GM21528 (cell line): Measurements from ENCODE around the gene KIAA0930.
A peak's percentile ranks its signal among the peaks of the same experiment; 100 is the strongest.

Experiments
- ATAC-seq: cut with Tn5 transposase; IDR thresholded peaks from one replicate; pipeline ENCODE4 v1.9.1; 2021; ENCODE audit warnings: mild to moderate bottlenecking, moderate library complexity; ENCODE audit not compliant: unreplicated experiment, low FRiP score

KIAA0930 gene

DNA sequence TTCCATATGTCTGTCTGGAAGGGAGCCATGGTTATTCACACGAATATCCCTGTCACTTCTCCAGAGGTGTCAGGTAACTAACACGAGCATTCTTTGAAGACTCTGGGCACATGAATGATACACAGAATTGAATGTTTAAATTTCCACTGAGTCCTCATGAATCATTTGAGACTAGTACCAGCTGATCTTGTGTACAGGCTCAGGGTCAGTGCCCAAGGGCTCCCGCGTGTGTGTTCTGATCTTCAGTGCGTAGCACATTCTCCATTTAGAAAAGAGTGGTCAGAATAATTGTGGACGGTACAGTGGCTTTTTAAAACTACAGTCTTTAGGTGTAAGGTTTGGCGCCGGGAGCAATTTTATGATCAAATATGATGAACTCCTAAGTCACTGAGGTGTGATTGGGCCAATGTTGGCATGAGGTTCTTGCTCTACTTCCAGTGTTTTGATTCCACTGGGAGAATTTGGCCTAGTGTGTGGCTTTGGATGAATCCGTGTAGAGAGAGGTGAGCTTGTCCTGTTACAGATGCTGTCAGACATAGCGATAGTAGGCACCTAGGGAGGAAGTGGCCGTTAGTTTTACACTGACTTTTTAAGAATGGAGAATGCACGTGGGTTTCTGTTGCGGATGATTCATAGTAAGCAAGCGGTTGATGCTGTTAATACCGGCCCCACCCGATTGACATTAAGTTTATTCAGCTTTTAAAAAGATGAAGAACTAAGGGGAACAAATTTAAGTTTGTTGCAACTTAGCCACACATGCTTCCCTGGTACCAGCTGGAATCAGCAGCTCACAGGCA lies 54.8 kb downstream of the KIAA0930 start:
- no peak for ATAC-seq

DNA sequence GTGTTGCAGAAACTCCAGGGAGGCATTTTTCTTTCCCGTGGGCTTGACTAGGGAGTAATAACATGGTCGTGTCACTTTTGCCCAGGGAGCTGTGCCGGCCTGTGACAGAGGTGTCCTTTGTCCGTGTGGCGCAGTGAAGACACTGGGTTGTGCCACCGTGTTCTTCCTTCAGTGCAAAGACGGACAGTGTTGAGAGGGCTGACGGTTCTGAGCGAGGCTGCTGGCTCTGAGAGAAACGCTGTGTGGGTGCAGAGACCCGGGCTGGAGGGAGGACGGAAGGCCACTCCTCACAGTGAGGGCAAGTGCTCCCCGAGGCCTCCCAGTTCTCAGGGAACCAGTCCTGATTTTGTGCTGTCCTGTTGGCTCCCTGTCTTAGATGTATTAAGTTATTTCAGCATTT lies 56.7 kb downstream of the KIAA0930 start:
- ATAC-seq: no peak

DNA sequence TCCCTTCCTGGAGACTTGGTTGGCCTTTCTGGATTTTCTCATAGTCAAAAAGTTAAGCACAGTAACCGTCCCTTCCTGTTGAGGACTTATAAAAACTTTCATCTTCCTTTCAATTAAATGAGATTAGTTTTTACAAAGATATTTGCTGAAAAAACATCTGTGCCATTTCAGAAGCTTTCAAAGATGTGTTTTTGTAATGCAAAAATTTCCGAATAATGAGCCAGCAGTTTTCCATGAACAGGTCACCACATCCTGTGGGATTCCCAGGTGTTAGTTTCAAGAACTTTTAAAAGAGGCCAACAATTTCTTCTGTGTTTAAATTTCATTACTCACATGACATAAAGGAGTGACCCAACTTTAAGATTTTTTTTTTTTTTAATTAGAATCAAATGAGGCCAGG lies 58.9 kb downstream of the KIAA0930 start:
- ATAC-seq: no peak

DNA sequence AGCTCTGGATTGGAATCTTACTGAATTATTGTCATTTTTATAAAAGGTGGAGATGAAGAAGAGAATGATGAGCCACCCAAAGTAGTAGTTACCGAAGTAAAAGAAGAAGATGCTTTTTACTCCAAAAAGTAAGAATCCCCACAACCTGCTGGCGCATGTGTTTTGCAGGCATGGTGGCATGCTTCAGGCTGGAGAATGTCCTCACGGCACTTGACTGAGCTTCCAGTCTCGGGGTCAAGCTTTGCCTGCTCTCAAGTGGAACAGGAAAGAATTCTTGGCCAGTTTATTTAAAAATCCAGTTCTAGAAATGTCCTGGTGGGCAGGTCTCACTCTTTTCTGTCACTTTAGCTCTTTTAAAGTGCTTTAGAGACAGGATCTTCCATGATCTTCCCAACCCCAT lies 59.5 kb downstream of the KIAA0930 start:
- ATAC-seq: no peak

DNA sequence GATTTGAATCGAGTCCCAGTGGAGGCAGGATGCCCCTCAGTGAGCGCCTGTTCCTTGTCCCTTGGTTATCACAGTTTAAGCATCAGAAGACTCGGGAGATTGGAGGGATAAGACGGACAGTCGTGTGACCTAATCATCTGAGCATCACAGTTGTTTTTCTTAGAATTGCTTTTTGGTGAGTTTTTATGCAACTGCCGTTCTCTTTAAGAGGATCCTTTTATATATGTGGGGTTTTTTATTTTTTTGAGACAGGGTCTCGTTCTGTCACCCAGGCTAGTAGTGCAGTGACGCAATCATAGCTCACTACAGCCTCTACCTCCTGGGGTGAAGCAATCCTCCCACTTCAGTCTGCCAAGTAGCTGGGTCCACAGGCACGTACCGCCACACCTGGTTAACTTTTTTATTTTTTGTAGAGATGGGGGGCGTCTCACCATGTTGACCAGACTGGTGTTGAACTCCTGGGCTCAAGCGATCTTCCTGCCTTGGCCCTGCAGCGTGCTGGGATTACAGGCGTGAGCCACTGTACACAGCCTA lies 60.5 kb downstream of the KIAA0930 start:
- no peak for ATAC-seq

DNA sequence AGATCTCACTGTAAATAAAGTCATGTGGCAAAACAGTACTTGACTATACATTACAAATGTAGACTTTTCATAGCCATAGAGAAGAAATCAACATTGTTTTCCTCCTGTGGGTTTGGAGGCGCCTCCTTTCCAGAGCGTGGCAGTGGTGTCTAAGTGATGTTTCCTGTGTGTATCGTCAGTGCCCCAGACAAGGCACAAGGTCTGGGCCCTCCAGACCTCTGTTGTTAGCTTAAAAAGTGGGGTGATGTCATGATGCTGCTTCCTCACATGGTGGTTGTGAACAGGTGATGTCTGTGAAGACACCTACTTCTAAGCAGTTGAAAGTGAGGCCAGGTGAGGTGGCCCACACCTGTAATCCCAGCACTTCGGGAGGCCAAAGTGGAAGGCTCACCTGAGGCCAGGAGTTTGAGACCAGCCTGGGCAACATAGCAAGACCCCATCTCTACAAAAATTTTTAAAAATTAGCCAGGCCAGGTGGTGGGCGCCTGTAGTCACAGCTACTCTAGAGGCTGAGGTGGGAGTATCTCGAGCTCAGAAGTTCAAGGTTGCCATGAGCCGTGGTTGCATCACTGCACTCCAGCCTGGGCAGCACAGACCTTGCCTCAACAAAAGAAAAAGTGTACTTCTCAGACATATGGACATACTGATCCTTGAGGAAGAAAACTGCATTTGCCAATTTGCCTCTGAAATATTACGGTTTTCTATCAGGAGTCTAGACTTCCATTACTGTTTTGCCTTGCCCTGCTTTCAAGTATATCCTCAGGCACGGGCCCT lies 61.2 kb downstream of the KIAA0930 start:
- no peak for ATAC-seq

DNA sequence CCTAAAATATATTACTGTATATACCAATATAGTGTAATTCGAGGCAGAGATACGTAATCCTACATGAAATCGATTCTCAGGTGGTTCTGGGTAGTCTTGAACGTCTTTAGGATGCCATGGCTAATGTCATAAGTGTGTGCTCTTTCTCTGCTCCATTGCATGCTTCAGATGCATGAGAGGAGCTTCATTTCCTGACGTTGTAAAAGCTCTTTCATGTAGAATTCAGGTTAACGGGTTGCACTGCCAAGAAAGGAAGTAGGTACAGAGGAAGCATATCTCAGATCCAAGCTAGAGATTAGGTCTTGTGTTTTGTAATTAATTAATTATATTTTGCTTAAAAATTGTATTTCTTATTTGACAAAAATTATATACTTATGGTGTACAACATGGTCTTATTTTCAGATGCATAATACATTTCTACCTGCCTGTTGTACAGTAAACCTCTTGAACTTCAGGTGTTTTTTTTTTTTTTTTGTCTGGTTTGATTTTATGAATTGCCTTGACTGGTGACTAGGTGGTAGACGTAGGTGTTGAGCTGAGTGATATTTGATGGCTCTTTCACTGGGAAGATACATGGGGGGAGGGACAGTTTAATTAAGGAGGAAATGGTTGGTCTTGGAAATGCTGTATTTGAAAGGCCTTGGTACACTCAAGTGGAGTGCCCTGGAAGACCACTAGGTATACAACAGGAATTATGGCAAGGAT lies 67.7 kb downstream of the KIAA0930 start:
- ATAC-seq: no peak

DNA sequence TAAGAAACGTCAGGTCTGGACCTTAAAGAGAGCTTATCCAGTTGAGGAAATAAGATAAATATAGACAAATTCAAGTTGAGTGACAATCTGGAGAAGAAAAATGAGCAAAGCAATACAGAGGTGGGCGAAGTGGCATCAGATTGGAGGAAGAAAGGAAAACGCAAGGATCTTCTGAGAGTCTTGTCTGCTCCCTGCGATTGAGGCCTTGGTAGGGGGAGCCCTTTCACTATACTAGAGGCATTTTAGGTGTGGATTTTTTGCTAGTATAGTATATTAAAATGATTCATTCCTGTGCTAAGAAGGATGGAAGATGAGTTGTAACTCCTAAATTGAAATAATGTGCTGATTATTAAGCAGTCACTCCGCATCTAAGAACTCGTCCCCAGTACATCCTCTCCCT lies 68.9 kb downstream of the KIAA0930 start:
- ATAC-seq: no peak

DNA sequence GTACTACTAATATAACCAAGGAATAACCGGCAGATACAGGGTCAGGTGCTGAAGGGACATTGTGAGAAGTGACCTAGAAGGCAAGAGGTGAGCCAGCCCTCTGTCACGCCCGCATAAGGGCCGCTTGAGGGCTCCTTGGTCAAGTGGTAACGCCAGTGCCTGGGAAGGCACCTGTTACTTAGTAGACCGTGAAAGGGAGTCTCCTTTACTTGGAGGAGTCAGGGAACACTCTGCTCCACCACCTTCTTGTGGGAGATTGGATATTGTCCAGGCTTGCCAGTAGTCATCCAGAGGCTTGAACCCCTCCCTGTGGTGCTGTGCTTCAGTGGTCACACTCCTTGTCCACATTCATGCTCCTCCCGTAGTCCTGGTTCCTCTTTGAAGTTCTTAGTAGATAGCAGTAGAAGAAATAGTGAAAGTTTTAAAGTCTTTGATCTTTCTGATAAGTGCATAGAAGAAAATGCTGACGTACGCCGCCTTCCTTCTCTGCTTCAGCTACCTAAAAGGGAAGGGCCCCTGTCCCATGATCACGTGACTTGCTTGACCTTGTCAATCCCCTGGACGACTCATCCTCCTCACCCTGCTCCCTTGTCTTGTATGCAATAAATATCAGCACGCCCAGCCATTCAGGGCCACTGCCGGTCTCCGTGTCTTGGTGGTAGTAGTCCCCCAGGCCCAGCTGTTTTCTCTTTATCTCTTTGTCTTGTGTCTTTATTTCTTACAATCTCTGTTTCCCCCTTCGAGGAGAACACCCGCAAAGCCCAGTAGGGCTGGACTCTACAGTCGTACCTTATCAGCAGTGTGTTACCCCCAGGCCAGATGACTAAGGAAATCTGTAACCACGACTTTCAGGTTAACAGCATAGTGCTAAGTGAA lies 70.9 kb downstream of the KIAA0930 start:
- ATAC-seq: no peak

DNA sequence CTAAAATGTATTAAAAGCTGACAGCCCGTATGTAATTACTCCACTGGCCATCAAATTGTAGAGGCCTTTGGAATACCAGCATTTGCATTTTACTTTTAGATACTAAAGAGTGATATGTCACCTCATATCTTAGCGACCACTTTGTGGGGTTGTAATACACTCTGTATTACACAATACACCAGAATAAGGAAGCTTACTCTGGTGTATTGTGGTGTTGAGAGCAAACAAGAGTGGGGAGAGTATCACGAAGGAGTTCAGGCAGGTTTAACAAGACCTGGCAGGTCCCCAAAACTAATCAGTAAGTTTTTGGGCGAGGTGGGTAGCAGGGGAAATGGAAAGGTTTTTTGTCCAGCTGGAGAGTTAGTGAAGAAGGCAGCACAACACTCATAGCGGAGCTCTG lies 73.8 kb downstream of the KIAA0930 start:
- ATAC-seq: no peak

DNA sequence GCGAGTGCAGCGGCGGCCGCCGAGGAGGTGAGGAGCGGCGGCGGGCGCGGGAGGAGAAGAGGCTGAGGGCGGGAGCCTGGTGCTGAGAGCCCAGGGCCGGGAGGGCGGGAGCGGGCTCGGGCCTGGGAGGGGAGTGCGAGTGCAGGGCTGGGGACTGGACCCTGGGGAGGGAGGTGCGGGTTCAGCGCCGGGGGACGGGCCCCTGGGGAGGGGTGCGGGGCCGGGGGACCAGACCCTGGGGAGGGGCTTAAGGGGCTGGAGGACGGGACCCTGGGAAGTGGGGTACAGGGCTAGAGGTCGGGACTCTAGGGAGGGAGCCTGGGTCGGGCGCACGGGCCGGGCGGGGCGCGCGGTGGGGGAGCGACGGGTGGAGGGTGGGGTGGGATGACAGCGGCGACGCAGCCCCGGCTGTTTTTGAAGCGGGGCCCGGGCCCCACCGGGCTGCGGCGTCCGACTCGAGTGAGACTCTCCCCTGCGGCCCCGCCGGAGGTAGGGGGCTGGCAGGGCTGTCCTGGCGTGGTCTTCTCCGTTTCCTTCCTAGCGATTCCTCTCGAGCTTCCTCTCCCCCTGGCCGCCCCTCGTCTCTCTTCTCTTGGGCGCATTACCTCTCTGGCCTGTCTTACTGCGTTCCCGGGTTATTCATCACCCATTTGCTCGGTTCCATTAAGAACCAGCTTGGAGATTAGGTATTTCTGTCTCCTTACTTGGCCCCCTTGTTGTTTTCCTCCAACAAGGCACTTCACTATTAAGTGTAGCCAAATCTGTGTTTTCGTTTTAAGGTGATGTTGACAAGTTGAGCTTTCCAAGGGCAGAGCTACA lies 76.2 kb downstream of the KIAA0930 start:
- peak; percentile 36 for ATAC-seq

DNA sequence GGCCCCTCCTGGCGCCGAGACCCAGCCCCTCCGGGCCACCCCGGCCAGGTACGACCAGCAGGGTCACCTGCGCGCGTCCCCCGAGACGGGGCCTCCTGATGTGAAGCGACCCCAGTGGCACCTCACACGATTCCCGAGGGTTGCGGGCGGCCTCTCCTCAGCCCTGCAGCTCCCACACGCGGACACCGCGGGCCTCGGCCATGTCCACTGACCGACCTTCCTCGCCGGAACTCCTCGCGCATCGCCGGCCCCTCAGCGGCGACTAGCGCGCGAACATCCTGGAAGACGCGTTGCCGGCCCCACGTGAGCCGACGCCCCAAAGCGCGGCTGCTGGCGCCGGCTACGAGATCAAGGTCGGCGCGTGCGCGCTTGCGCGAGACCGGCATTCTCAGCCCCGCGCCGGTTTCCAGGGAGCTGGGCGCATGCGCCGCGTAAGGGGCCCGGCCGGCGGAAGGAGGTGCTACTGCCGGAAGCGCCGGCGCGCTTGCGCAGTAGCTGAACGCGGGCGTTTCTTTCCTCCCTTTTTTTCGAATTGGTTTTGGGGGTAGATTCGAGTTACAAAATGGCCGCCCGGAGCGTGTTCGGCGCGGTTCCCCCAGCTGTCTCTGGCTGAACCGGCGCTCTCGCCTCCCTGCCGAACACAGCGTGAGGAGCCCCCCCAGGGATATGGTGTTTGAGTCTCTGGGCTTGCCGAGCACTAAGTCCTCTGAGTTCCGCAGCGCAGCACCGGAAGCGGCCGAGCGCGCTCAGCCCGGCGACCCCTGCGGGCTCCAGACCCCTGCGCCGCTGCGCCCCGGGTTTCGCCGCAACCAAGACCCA lies 77.0 kb downstream of the KIAA0930 start, which contains the start of gene NUP50:
NUP50 (plus strand) TSS at position 475 of the 819 bp plus-strand sequence. CDS start 4,253 bp downstream, outside the sequence.
- ATAC-seq: peak; percentile 73

DNA sequence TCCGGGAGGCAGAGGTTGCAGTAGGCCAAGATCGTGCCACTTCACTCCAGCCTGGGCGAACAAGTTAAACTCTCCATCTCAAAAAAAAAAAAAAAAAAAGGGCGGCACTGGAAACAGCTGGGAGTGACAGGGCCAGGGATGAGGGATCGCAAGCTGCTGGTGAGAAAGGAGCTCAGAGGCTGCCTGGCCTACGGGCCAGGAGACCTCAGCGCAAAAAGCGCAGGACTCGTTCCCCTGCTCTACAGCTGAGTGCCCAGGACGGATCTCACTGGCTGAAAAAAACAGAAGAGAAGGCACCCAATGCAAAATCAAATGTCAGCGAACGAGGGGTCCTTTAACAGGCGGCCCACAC lies 77.6 kb downstream of the KIAA0930 start:
- peak; percentile 19 for ATAC-seq

DNA sequence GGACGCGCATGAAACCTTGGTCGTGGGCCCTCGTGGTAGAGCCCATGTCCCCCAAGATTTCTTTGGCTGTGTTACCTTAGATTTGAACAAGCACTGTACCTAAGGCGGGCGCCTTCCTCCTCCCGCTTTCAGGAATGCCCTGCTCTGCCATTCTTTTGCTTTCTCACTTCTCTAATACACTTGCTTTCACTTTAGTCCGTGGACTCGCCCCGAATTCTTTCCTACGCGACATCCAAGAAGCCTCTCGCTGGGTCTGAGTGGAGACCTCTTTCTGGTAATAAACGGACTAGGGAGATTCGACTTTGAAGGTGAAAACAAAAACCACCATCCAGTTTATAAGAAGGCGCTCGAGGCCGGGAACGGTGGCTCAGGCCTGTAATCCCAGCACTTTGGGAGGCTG lies 78.2 kb downstream of the KIAA0930 start:
- ATAC-seq: no peak

DNA sequence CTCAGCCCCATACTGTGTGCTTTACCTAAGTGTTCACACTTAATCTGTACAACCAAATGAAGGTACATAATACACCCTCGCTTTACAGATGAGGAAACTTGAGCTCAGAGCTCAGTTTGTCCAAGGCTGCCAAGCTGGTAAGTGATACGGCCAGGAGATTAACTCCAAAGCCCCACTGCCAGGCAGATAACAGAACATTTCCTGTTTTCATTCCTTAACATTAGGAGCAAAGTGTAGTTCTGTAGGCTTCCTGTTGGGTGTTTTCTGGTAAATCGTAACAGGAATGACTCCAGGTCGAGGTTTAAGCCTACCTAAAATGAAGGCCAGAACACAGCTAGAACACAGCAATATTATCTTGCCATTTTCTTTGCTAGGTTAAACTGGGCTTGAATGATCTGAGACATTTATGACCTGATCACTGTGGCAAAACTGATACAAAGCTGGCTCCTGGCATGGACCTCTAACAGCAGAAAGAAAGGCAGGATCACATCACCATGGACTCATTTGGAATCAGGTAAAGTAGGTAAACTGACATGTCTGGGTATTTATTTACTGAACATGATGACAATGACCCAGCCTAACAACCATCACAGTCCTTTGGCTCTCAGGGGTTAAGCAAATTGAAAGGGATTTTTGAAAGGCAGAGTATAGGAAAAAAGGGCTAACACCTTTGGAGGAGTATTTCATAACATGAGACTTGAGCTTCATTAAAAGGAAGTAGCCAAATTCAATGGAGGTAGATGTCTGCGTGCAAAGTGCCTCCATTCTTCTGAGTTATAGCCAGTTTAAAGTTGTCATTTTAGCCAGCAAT lies 80.8 kb downstream of the KIAA0930 start:
- ATAC-seq: no peak

DNA sequence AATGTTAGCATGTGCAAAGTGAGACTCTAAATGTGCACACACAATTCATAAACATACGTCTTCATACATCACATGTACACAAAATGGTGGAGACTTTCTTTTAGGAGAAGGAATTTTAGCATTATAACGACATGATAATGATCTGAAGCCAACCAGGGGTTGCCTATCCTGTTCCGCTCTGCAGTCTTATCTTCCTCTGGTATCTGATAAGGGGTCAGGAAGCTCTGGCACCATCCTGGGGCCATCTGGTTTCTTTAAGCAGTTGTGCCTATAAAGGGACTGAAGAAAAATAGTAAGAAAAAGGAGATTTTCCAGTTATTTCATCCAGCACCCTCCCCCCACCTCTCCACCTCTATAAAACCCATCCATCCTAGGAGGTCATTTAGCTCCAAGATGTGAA lies 82.8 kb downstream of the KIAA0930 start:
- ATAC-seq: no peak

DNA sequence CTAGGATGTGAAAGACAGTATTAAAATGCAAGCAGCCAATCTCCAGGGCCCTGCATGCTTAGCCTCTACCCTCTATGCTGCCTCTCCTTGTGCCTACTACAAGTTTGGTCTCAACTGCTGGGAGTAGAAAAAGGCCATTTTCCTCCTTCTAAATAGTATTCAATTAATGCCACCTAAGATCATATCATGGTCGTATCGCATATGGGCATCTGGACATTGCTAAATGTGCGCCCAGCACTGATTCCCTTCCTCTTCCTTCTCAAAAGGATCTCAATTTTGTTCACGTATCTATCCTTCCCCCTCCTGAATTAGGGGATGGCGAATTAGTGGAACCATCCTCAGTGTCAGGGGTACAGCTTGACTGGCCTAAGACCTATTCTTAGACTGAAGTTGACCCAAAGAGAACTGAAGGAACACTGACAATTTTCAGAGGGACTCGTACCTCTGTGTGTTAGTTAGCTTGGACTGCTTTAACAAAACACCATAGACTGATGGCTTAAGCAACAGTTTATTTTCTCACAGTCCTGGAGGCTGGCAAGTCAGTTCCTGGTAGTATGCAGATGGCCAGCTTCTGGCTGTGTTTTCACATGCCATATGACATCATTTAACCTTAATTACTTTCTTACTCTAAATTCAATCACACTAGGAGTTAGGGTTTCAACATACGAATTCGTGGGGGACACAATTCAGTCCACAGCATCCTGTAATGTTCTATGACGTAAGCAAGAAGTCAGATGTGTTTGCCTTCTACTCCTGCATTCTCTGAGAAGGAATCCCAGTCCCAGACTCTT lies 85.4 kb downstream of the KIAA0930 start:
- no peak for ATAC-seq
